ENCODE data around the gene PGS1. TPM values are rescaled to one million over a fixed set of nuclear protein-coding genes. Genes with fewer than 3 reads are reported as not detected.

Gene PGS1
- total and polyA plus RNA-seq, 2 of the 8 experiments (the other 6 are each of a cell fraction or from before 2014, with no cell fraction given) = 46.7 to 60.0 TPM

GRCh38 chr17:78345791-78346494 lies 32.5 kb upstream of the PGS1 start (continued):
- TF ChIP-seq KDM4A (IDR thresholded peaks at IDR 0.05; ENCODE audit: low read depth, low read length, severe bottlenecking) = no peak
- TF ChIP-seq CTBP2 (IDR thresholded peaks at IDR 0.05; ENCODE audit: borderline replicate concordance, insufficient read depth, insufficient read length, low read length) = no peak
- TF ChIP-seq MAX (IDR thresholded peaks at IDR 0.05) = no peak
- no peak for TF ChIP-seq FOSL1 (IDR thresholded peaks at IDR 0.05; ENCODE audit: insufficient read depth, low read depth, low read length)
